NCI-H128 (cell line): ENCODE data around the gene TP73.

ENCODE experiments used
- DNase-seq: peaks from one replicate; lab custom pipeline; 2025; ENCODE audit not compliant: unreplicated experiment; lab: John Stamatoyannopoulos, UW

Gene TP73

GRCh38 chr1:3703786-3704371 is 51.6 kb downstream of the TP73 start:
- DNase-seq = no peak

DNA sequence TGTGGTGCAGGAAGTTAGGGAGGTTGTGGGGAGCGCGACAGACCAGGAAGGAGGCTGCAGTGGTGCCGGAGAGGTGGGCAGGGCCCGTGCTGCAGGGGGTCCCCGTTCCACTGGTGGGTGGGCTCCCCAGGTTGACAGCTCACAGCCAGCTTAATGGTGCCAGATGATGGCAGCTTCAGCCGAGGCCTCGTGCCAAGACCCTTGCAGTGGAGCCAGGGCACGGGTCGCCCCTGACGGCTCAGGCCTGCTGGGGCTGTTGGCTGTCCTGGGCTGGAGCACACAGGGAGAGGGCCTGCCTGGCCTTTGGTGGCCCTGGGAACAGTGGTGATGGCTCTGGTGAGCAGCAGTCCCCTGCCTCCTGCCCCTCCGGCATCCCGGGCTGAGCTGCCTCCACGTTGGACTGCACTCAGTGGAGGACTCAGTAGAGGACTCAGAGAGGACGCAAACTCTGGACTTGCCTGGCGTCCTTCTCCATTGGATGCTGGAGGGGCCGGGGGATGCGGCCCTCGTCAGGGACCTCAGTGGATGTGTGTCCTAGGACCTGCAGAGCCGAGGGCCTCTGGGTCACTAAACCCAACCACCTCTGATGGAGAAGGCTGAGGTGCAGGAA is 53.1 kb downstream of the TP73 start:
- no peak for DNase-seq

DNA sequence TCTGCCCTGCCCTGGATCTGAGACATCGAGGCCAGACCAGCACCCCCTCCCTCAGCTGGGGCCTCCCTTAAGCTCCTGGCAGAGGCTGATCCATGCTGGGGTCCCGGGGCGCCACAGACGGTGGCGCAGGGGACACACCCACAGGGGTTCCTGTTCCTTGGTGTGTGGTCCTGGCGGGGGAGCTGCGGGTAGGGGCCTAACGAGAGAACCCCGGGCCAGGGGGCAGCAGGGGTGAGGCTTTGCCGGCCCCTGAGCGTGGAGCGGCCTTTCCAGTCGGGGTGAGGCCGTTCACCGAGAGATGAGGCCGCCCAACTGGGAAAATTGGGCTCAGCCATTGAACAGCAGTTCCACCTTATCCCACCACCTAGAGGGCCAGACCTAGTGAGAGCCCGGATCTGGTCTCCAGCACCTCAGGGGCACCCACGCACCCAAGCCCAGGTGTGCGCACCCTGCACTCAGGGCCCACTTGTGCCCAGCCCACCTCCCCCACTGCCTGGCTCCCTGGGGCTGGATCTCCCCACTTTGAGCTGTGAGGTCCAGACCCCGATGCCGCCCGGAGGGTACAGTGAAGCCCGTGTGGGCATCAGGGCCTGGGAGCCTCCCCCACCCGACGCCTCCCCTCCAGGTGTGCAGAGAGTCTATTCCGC is 54.5 kb downstream of the TP73 start:
- no peak for DNase-seq

GRCh38 chr1:3707298-3707938 is 55.1 kb downstream of the TP73 start:
- no peak for DNase-seq

GRCh38 chr1:3707939-3708328 is 55.6 kb downstream of the TP73 start:
- no peak for DNase-seq

DNA sequence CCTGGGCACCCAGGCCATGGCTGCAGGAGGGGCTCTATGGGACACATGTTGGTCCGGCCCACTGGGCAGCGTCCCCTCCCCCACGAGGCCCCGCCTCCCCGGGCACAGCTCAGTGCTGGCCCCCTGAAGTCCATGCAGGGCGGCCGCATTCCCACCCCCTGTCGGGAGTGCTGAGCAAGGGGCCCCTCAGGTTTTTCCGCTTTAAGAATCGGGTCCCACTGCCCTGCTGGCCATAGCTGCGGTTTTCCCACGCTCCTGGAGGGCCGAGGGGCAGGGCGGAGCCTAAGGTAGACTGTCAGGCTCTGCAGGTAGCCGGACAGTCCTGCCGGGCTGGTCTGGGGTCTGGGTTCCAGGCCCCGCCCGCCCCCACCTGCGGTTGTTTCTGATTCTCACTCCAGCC is 56.5 kb downstream of the TP73 start:
- DNase-seq = no peak

- no peak for DNase-seq
Measured at GRCh38 chr1:3710251-3710650, 57.9 kb downstream of the TP73 start.

DNA sequence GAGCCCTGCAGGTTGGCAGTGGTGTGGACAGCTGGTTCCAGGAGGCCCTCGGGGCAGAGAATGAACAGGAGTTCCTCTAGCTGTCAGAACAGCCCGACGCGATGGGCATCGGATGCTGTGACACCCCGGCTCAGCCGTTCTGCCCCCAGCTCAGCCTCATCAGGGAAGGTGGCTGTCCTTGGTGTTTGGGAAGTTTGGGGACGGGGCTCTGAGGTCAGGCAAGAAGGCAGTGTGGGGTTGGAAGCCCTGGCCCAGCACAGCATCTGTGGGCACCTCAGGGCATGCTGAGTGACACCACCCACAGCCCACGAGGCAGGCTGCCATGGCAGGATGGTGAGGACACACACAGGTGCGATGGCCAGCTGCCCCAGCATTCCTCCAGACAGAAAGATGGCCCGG is 59.1 kb downstream of the TP73 start:
- DNase-seq = no peak

- DNase-seq = no peak
Measured at GRCh38 chr1:3711780-3712451, 59.6 kb downstream of the TP73 start.

- DNase-seq = no peak
Measured at GRCh38 chr1:3712573-3713535, 60.5 kb downstream of the TP73 start.

- DNase-seq = no peak
Measured at GRCh38 chr1:3713840-3714239, 61.5 kb downstream of the TP73 start.

GRCh38 chr1:3714284-3714741 is 62.0 kb downstream of the TP73 start:
- no peak for DNase-seq

DNA sequence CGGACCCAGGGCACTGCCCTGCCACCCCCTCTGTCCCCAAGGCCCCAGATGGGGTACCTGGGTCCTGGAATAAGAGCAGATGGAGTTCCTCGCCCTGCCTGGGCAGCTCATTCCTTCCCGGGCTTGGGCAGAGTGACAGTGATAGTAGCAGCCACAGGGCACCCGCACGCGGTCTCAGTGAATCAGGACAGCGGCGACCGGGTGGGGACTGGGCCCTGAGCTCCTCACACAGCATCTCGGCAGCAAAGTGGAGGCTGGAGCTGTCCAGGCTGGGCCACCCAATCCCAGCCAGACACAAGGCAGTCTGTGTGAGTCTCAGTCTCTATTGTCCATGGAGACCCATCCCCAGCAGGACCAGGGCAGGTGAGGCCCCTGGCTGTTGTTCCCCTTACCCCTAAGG is 62.5 kb downstream of the TP73 start:
- DNase-seq = no peak

DNA sequence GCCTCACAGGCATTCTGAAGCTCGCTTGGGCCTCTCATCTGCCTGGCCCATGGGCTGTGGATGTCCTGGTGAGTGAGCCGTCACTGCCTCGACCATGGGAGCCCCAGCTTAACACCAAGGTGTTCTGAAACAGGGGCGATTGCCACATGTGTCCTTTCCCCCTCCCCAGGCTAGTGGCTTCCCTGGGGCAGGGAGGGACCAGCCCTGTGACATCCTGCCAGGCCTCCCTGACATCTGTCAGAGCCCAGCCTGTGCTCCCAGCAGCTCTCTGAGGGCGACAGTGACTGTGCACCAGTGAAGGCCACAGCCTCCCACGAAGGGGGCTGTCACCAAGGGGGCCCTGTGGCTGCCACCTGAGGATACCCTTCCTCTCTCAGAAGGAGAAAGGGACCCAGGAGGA is 64.0 kb downstream of the TP73 start:
- no peak for DNase-seq

DNA sequence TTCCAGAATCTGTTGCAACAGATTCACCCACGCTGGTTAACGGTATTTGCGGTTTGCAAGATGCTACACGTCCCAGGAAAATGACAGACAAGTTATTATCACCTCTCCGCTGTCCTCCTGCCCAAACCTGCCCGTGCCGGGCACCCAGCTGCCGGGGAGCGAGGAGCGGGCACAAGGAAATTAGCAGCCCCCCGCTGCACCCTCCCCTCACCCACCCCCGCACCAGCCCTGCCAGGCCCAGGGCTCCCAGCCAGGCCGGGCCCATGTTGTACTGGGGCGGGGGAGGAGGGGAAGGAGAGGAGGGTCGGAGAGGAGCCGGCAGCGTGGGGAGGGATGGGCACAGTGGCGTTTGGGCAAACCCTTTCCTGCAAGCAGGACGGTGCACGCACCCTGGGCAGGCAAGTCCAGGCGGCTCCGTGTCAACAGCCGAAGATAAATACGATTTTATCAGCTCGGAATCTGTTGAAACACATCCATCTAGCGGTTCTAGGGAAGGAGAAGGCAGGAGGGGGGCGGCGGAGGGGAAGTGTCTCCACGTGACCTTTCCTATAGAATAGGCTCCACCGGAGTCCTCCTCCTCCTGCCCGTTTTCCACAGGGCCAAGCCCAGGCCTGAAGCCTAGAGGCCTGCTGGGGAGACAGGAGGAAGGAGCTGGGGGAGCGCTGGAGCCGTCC is 64.9 kb downstream of the TP73 start:
- no peak for DNase-seq

DNA sequence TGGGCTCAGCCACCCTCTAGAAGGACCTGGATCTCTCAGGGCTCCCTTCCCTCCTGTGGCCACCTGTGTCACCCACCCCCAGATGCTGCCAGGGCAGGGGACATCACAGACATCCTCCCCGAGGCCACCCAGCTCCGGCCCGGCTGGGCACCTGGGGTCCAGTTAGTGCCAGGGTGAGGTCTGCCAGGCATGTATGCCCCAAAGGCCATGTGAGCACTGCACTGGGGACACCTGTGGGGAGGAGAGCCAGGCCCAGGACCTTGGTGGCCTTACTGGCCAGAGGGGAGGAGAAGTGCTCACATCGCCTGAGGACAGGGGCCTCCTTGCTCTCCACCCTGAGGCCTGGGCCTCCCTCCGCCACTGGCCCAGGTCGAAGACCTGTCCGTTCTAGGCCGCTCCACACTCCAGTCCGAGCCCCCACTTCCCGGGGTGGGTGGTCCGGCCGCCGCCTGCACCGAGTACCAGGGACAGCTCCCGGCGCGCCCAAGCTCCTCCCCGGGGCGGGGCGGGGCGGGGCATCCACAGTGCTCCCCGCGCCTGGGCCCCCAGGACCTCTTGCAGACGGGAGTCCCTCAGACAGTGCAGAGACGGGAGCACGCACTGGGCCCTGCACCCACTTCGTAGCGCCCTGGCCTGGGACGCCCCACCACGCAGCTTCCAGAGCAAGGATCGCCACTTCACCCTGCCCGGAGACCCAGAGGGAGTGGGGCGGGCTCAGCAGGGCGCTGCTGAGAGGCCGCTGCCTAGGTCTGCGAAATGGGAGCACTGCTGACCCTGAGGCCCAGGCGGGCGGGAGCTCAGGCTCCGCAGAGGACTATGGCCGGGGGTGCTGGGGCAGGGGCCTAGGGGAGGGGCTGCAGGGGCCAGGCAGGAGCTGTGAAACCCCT is 65.6 kb downstream of the TP73 start:
- no peak for DNase-seq

GRCh38 chr1:3718764-3719163 is 66.4 kb downstream of the TP73 start:
- no peak for DNase-seq

GRCh38 chr1:3721955-3722465 is 69.7 kb downstream of the TP73 start:
- DNase-seq = no peak

- DNase-seq = no peak
Measured at GRCh38 chr1:3722846-3723245, 70.5 kb downstream of the TP73 start.
